ENCODE results near the gene KSR1. TPM values are rescaled to one million over a fixed set of nuclear protein-coding genes. Genes with fewer than 3 reads are reported as not detected.

Gene KSR1
- total RNA-seq, 1 donor from 2014 or later: 90.2 TPM

DNA sequence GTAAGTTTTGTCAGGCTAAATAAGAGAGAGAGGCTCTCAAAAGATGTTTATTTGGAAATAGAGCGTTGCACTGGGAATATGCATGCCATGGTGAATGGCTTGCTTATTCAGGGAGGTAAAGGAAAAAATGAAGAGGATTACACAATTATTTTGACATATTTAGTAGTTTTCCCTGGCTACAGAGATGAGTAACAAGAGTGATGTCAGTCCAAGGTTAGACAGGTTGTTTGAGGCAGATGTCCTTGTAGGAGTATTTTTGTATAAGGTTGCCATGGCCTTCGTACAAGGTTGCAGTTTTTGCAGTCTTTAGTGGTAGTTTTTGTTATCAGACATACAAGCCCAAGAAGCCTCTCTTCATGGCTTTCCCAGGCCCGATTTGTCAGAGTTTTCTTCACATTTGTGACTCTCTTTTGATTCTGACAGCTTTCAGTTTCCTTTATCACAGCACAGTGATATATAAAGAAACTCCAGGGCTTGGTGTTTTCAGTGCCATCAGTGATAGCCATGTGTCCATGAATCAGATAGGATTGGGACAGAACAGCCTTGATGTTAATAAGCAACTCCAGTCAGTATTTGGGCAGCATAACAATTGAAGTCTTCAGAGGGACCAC lies 156.0 kb downstream of the KSR1 start:
- Histone ChIP-seq H3K27me3 (ENCODE audit: insufficient read depth, low read length) (no peaks in the 10 kb centered on the region), H3K9ac (ENCODE audit: low read length) (no peak overlapping the region), H3K4me1 (ENCODE audit: insufficient read depth, low read length) (no peaks in the 10 kb centered on the region), H4K20me1 (ENCODE audit: insufficient read depth, low read length) (peaks cover 28% of the 10 kb centered on the region), H3K9me3 (ENCODE audit: insufficient read depth, low read depth, low read length) (no peaks in the 10 kb centered on the region), H3K36me3 (ENCODE audit: insufficient read depth, low read length) (peaks cover 31% of the 10 kb centered on the region), H3K27ac (ENCODE audit: low read depth, low read length) (no peak overlapping the region), H3K79me2 (ENCODE audit: insufficient read depth, low read length) (no peaks in the 10 kb centered on the region), H3K4me2 (ENCODE audit: low read length) (no peak overlapping the region), H3K4me3 (ENCODE audit: insufficient read depth, low read depth, low read length) (no peak overlapping the region), H2AFZ (ENCODE audit: low read depth, low read length) (no peak overlapping the region)
- DNase-seq (ENCODE audit: low read depth) (no peak), FAIRE-seq (no peak)
- Mint-ChIP-seq H3K4me1 (ENCODE audit: low read depth, unreplicated experiment) (peaks cover 10% of the 10 kb centered on the region), H3K4me3 (ENCODE audit: unreplicated experiment) (no peak overlapping the region), H3K27ac (ENCODE audit: unreplicated experiment) (no peak overlapping the region), H3K27me3 (ENCODE audit: low read depth, unreplicated experiment) (no peaks in the 10 kb centered on the region), H3K36me3 (ENCODE audit: low read depth, unreplicated experiment) (peaks cover 38% of the 10 kb centered on the region), H3K9me3 (ENCODE audit: unreplicated experiment) (no peaks in the 10 kb centered on the region)
- TF ChIP-seq, protein P1, sequence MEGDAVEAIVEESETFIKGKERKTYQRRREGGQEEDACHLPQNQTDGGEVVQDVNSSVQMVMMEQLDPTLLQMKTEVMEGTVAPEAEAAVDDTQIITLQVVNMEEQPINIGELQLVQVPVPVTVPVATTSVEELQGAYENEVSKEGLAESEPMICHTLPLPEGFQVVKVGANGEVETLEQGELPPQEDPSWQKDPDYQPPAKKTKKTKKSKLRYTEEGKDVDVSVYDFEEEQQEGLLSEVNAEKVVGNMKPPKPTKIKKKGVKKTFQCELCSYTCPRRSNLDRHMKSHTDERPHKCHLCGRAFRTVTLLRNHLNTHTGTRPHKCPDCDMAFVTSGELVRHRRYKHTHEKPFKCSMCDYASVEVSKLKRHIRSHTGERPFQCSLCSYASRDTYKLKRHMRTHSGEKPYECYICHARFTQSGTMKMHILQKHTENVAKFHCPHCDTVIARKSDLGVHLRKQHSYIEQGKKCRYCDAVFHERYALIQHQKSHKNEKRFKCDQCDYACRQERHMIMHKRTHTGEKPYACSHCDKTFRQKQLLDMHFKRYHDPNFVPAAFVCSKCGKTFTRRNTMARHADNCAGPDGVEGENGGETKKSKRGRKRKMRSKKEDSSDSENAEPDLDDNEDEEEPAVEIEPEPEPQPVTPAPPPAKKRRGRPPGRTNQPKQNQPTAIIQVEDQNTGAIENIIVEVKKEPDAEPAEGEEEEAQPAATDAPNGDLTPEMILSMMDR (IDR thresholded peaks at IDR 0.05; ENCODE audit: insufficient read depth, low read depth, low read length): no peak
- TF ChIP-seq EZH2 (IDR thresholded peaks at IDR 0.05; ENCODE audit: insufficient read depth, low read length): no peak

DNA sequence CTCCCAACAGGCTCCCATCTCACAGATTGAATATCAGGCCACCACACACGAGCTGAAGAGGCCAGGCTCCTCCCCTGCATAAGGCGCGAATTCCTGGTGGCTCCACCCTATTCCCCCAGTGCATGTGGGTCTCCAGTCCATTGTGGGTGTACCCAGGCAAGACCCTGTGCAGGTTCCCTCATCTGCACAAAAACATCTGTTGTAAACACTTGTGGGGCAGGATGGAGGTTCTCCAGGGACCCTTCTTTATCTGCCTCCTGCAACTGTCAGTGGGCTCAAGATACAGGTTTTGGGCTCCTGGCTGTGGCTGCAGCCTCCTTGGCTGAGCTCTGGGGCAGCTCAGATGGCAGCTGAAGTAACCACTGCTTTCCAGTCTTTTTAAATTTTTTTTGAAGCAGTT lies 157.2 kb downstream of the KSR1 start:
- H3K27ac Mint-ChIP-seq (ENCODE audit: unreplicated experiment): no peak overlapping the region
- FAIRE-seq: no peak
- TF ChIP-seq, protein P1 (IDR thresholded peaks at IDR 0.05; ENCODE audit: insufficient read depth, low read depth, low read length): no peak
- TF ChIP-seq EZH2 (IDR thresholded peaks at IDR 0.05; ENCODE audit: insufficient read depth, low read length): no peak

DNA sequence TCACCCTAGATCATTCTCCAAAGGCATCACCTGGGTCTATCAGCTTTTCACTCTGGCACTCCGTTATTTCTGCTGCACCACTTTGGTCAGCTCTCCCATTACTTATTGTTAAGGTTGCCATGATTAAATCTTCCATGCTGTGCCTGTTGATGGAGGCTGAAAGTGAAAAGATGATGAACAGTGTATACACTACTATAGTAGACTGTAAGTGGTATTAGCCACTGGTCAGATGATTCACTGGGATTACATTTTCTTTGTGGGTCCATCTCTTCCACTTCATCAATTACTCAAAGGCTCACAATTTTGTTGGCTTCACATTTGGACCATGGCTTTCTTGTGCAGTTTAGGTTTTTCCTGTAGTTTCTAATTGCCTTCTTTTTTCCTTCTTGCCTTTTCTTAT lies 158.9 kb downstream of the KSR1 start:
- DNase-seq (ENCODE audit: low read depth) (no peak), FAIRE-seq (no peak)
- Histone ChIP-seq H4K20me1 (ENCODE audit: insufficient read depth, low read length) (peaks cover 18% of the 10 kb centered on the region), H3K27me3 (ENCODE audit: insufficient read depth, low read length) (no peaks in the 10 kb centered on the region), H3K79me2 (ENCODE audit: insufficient read depth, low read length) (no peaks in the 10 kb centered on the region), H3K36me3 (ENCODE audit: insufficient read depth, low read length) (peaks cover 36% of the 10 kb centered on the region), H3K9ac (ENCODE audit: low read length) (no peak overlapping the region), H2AFZ (ENCODE audit: low read depth, low read length) (no peak overlapping the region), H3K9me3 (ENCODE audit: insufficient read depth, low read depth, low read length) (no peaks in the 10 kb centered on the region), H3K4me3 (ENCODE audit: insufficient read depth, low read depth, low read length) (no peak overlapping the region), H3K27ac (ENCODE audit: low read depth, low read length) (no peak overlapping the region), H3K4me2 (ENCODE audit: low read length) (no peak overlapping the region), H3K4me1 (ENCODE audit: insufficient read depth, low read length) (no peaks in the 10 kb centered on the region)
- H3K4me1 Mint-ChIP-seq (ENCODE audit: low read depth, unreplicated experiment): peaks cover 7% of the 10 kb centered on the region
- no peak for TF ChIP-seq EZH2 (IDR thresholded peaks at IDR 0.05; ENCODE audit: insufficient read depth, low read length)
- TF ChIP-seq, protein P1 (IDR thresholded peaks at IDR 0.05; ENCODE audit: insufficient read depth, low read depth, low read length): no peak
- no peaks in the 10 kb centered on the region for H3K27me3 Mint-ChIP-seq (ENCODE audit: low read depth, unreplicated experiment)
- H3K27ac Mint-ChIP-seq (ENCODE audit: unreplicated experiment): no peak overlapping the region
- H3K4me3 Mint-ChIP-seq (ENCODE audit: unreplicated experiment): no peak overlapping the region
- no peaks in the 10 kb centered on the region for H3K9me3 Mint-ChIP-seq (ENCODE audit: unreplicated experiment)
- peaks cover 33% of the 10 kb centered on the region for H3K36me3 Mint-ChIP-seq (ENCODE audit: low read depth, unreplicated experiment)

More for the DNA sequence above, 157.2 kb downstream of the KSR1 start:
- peaks cover 7% of the 10 kb centered on the region for H3K4me1 Mint-ChIP-seq (ENCODE audit: low read depth, unreplicated experiment)
- Histone ChIP-seq H3K9me3 (ENCODE audit: insufficient read depth, low read depth, low read length) (no peaks in the 10 kb centered on the region), H3K27me3 (ENCODE audit: insufficient read depth, low read length) (no peaks in the 10 kb centered on the region), H3K4me3 (ENCODE audit: insufficient read depth, low read depth, low read length) (no peak overlapping the region), H3K36me3 (ENCODE audit: insufficient read depth, low read length) (peaks cover 38% of the 10 kb centered on the region), H3K4me1 (ENCODE audit: insufficient read depth, low read length) (no peaks in the 10 kb centered on the region), H3K27ac (ENCODE audit: low read depth, low read length) (no peak overlapping the region), H2AFZ (ENCODE audit: low read depth, low read length) (no peak overlapping the region), H3K79me2 (ENCODE audit: insufficient read depth, low read length) (no peaks in the 10 kb centered on the region), H3K4me2 (ENCODE audit: low read length) (no peak overlapping the region), H4K20me1 (ENCODE audit: insufficient read depth, low read length) (peaks cover 25% of the 10 kb centered on the region), H3K9ac (ENCODE audit: low read length) (no peak overlapping the region)
- H3K27me3 Mint-ChIP-seq (ENCODE audit: low read depth, unreplicated experiment): no peaks in the 10 kb centered on the region
- no peaks in the 10 kb centered on the region for H3K9me3 Mint-ChIP-seq (ENCODE audit: unreplicated experiment)
- DNase-seq (ENCODE audit: low read depth): no peak
- H3K36me3 Mint-ChIP-seq (ENCODE audit: low read depth, unreplicated experiment): peaks cover 38% of the 10 kb centered on the region
- H3K4me3 Mint-ChIP-seq (ENCODE audit: unreplicated experiment): no peak overlapping the region
